ENCODE data around the gene DUSP2. TPM values are rescaled to one million over a fixed set of nuclear protein-coding genes. Genes with fewer than 3 reads are reported as not detected.
A peak's percentile ranks its signal among the peaks of the same experiment; 100 is the strongest.
"Not testable (repeated sequence)": the region's sequence is repeated elsewhere in the genome, so short reads cannot be mapped to it uniquely, and the experiment has no call there.

DUSP2 gene
- total RNA-seq, 1 donor, result 134 TPM

- DNase-seq (ENCODE audit: low read depth in 2 of 3, low spot score in 2 of 3), result peak in 1 of 3 donors; percentile 59
These were observed 18.7 kb upstream of the DUSP2 start for GRCh38 chr2:96163768-96164429.

- DNase-seq (ENCODE audit: low read depth in 2 of 3, low spot score in 2 of 3), result no peak
These were observed 18.2 kb upstream of the DUSP2 start for GRCh38 chr2:96163415-96163767.

GRCh38 chr2:96161898-96162297 lies 16.7 kb upstream of the DUSP2 start:
- DNase-seq (ENCODE audit: low read depth in 2 of 3, low spot score in 2 of 3), result no peak

- not testable (repeated sequence) for DNase-seq (ENCODE audit: low read depth in 2 of 3, low spot score in 2 of 3)
These were observed 15.1 kb upstream of the DUSP2 start for GRCh38 chr2:96160366-96160765.

- no peak for DNase-seq (ENCODE audit: low read depth in 2 of 3, low spot score in 2 of 3)
These were observed 14.0 kb upstream of the DUSP2 start for GRCh38 chr2:96159084-96159830.

GRCh38 chr2:96158554-96158940 lies 13.3 kb upstream of the DUSP2 start:
- no peak for DNase-seq (ENCODE audit: low read depth in 2 of 3, low spot score in 2 of 3)

GRCh38 chr2:96157649-96158553 lies 12.7 kb upstream of the DUSP2 start:
- DNase-seq (ENCODE audit: low read depth in 2 of 3, low spot score in 2 of 3), result peak in 2 of 3 donors; percentile 79 to 80

GRCh38 chr2:96156926-96157648 lies 11.8 kb upstream of the DUSP2 start:
- DNase-seq (ENCODE audit: low read depth in 2 of 3, low spot score in 2 of 3), result no peak

- DNase-seq (ENCODE audit: low read depth in 2 of 3, low spot score in 2 of 3), result no peak
These were observed 11.0 kb upstream of the DUSP2 start for GRCh38 chr2:96156011-96156820.

- no peak for DNase-seq (ENCODE audit: low read depth in 2 of 3, low spot score in 2 of 3)
These were observed 9.5 kb upstream of the DUSP2 start for GRCh38 chr2:96154506-96155380.

- DNase-seq (ENCODE audit: low read depth in 2 of 3, low spot score in 2 of 3), result no peak
These were observed 8.8 kb upstream of the DUSP2 start for GRCh38 chr2:96153991-96154431.

GRCh38 chr2:96153291-96153713 lies 8.1 kb upstream of the DUSP2 start:
- DNase-seq (ENCODE audit: low read depth in 2 of 3, low spot score in 2 of 3), result no peak

- DNase-seq (ENCODE audit: low read depth in 2 of 3, low spot score in 2 of 3), result no peak
These were observed 7.3 kb upstream of the DUSP2 start for GRCh38 chr2:96152304-96153161.

GRCh38 chr2:96151595-96152303 lies 6.5 kb upstream of the DUSP2 start:
- no peak for DNase-seq (ENCODE audit: low read depth in 2 of 3, low spot score in 2 of 3)

GRCh38 chr2:96150791-96151594 lies 5.8 kb upstream of the DUSP2 start:
- no peak for DNase-seq (ENCODE audit: low read depth in 2 of 3, low spot score in 2 of 3)

GRCh38 chr2:96150007-96150640 lies 4.9 kb upstream of the DUSP2 start:
- no peak for DNase-seq (ENCODE audit: low read depth in 2 of 3, low spot score in 2 of 3)

Measured in hematopoietic multipotent progenitor cell (in vitro differentiated cells).